HS-5 (cell line): ENCODE measurements around the gene KRR1.
"Not testable (repeated sequence)": the region's sequence is repeated elsewhere in the genome, so short reads cannot be mapped to it uniquely, and the experiment has no call there.

Experiments
- DNase-seq: peaks from one replicate; pipeline ENCODE4 v3.0.0-alpha.2; 2012; ENCODE audit warnings: low read depth

KRR1 gene

GRCh38 chr12:75525263-75525662 lies 13.9 kb upstream of the KRR1 start:
- DNase-seq = no peak

- not testable (repeated sequence) for DNase-seq
Observed at GRCh38 chr12:75522124-75522523, 10.7 kb upstream of the KRR1 start.

- DNase-seq = not testable (repeated sequence)
Observed at GRCh38 chr12:75521224-75521623, 9.8 kb upstream of the KRR1 start.

GRCh38 chr12:75509621-75510020 lies 1.8 kb downstream of the KRR1 start:
- DNase-seq = no peak

- no peak for DNase-seq
Observed at GRCh38 chr12:75508159-75508558, 3.2 kb downstream of the KRR1 start.

- no peak for DNase-seq
Observed at GRCh38 chr12:75507086-75507485, 4.3 kb downstream of the KRR1 start.

GRCh38 chr12:75505706-75506312 lies 5.6 kb downstream of the KRR1 start:
- no peak for DNase-seq

- DNase-seq = no peak
Observed at GRCh38 chr12:75503866-75504265, 7.5 kb downstream of the KRR1 start.

GRCh38 chr12:75503459-75503858 lies 8.0 kb downstream of the KRR1 start:
- no peak for DNase-seq

- DNase-seq = no peak
Observed at GRCh38 chr12:75491169-75491568, 20.2 kb downstream of the KRR1 start.

- peak; percentile 74 for DNase-seq
Observed at GRCh38 chr12:75489613-75490210, 21.7 kb downstream of the KRR1 start.

GRCh38 chr12:75489187-75489586 lies 22.2 kb downstream of the KRR1 start:
- no peak for DNase-seq

- no peak for DNase-seq
Observed at GRCh38 chr12:75488553-75488952, 22.9 kb downstream of the KRR1 start.

- no peak for DNase-seq
Observed at GRCh38 chr12:75487308-75487707, 24.1 kb downstream of the KRR1 start.

GRCh38 chr12:75484450-75484849 lies 27.0 kb downstream of the KRR1 start:
- DNase-seq = not testable (repeated sequence)

- DNase-seq = no peak
Observed at GRCh38 chr12:75483431-75483830, 28.0 kb downstream of the KRR1 start.

- no peak for DNase-seq
Observed at GRCh38 chr12:75482646-75483045, 28.8 kb downstream of the KRR1 start.

GRCh38 chr12:75481774-75482173 lies 29.6 kb downstream of the KRR1 start:
- DNase-seq = peak; percentile 48

GRCh38 chr12:75481013-75481705 lies 30.2 kb downstream of the KRR1 start:
- peak; percentile 19 for DNase-seq

- peak; percentile 96 for DNase-seq
Observed at GRCh38 chr12:75480469-75480949, 30.9 kb downstream of the KRR1 start, which contains the start of gene GLIPR1. GLIPR1 (plus strand) TSS chr12:75480755; CDS start chr12:75480881, 126 bp downstream.

- DNase-seq = no peak
Observed at GRCh38 chr12:75479963-75480461, 31.4 kb downstream of the KRR1 start.

GRCh38 chr12:75478116-75478794 lies 33.2 kb downstream of the KRR1 start:
- peak; percentile 20 for DNase-seq
